Body of pancreas (tissue), 4 donors: Measurements from ENCODE around the gene CPSF4L.

ENCODE experiments used
- POLR2A ChIP-seq, 3 donors: fragments of 450-650 bp; IDR thresholded peaks; one replicate each; pipeline ENCODE4 v1.6.1; 2016; ENCODE audit warnings: antibody characterized with exemption in 3 of 3, mild to moderate bottlenecking in 2 of 3
- TF ChIP-seq, protein P1 (sequence below), 7 experiments: fragments of 450-650 bp in 4 of 7; fragments of 200-600 bp in 3 of 7; sonication (generic) in 3 of 7; IDR thresholded peaks; one replicate each; pipeline ENCODE4 v1.5.1; 2016 to 2019; ENCODE audit warnings: antibody characterized with exemption in 7 of 7

DNA sequence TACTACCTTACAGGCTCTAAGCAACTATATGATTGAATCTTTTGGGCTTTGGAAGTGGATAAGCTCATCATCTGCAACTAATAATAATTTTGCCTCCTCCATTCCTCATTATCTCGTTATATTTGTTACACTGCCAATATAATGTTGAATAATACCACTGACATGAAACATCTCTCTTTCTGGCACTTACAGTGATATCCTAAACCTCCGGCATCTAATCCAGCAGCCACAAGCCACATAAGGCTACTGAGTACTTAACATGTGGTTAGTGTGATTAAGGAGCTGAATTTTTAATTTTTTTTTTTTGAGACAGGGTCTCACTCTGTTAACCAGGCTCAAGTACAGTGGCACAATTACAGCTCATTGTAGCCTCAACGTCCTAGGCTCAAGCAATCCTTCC, 40.5 kb upstream of the CPSF4L start:
- TF ChIP-seq, protein P1, sequence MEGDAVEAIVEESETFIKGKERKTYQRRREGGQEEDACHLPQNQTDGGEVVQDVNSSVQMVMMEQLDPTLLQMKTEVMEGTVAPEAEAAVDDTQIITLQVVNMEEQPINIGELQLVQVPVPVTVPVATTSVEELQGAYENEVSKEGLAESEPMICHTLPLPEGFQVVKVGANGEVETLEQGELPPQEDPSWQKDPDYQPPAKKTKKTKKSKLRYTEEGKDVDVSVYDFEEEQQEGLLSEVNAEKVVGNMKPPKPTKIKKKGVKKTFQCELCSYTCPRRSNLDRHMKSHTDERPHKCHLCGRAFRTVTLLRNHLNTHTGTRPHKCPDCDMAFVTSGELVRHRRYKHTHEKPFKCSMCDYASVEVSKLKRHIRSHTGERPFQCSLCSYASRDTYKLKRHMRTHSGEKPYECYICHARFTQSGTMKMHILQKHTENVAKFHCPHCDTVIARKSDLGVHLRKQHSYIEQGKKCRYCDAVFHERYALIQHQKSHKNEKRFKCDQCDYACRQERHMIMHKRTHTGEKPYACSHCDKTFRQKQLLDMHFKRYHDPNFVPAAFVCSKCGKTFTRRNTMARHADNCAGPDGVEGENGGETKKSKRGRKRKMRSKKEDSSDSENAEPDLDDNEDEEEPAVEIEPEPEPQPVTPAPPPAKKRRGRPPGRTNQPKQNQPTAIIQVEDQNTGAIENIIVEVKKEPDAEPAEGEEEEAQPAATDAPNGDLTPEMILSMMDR (IDR thresholded peaks at IDR 0.05), result no peak
- no peak for TF ChIP-seq POLR2A (IDR thresholded peaks at IDR 0.05)
